Endodermal cell (in vitro differentiated cells): Measurements from ENCODE around the gene TGFBR3L. TPM values are rescaled to one million over a fixed set of nuclear protein-coding genes. Genes with fewer than 3 reads are reported as not detected.

ENCODE experiments used
- DNase-seq: peaks from one replicate; pipeline ENCODE4 v3.0.0-alpha.2; 2017
- H3K27ac ChIP-seq: 2 replicates; pipeline ENCODE4 v1.5.1; 2013; ENCODE audit warnings: mild to moderate bottlenecking, low read depth, low read length, moderate library complexity
- H3K27me3 ChIP-seq: 2 replicates; pipeline ENCODE4 v1.6.1; 2013; ENCODE audit warnings: mild to moderate bottlenecking, low read length, moderate library complexity; ENCODE audit not compliant: insufficient read depth, control insufficient read depth, poor library complexity, severe bottlenecking
- H3K36me3 ChIP-seq: 2 replicates; pipeline ENCODE4 v1.7.0; 2013; ENCODE audit warnings: mild to moderate bottlenecking, low read length, moderate library complexity; ENCODE audit not compliant: control insufficient read depth, insufficient read depth
- H3K4me1 ChIP-seq: one replicate; pipeline ENCODE4 v1.7.0; 2013; ENCODE audit warnings: low read length; ENCODE audit not compliant: control insufficient read depth, insufficient read depth
- H3K4me3 ChIP-seq: 2 replicates; pipeline ENCODE4 v1.5.1; 2013; ENCODE audit warnings: mild to moderate bottlenecking, low read length, moderate library complexity
- H3K9ac ChIP-seq: 2 replicates; pipeline ENCODE4 v1.6.1; 2013; ENCODE audit warnings: mild to moderate bottlenecking, low read length, moderate library complexity; ENCODE audit not compliant: poor library complexity, severe bottlenecking; ENCODE audit errors: extremely low read depth
- H3K9me3 ChIP-seq: 2 replicates; pipeline ENCODE4 v1.6.1; 2013; ENCODE audit warnings: mild to moderate bottlenecking, low read length, moderate library complexity; ENCODE audit not compliant: control insufficient read depth
- H3K27ac Mint-ChIP-seq: 2 replicates; pipeline ENCODE4 v1.8.0; 2020; ENCODE audit warnings: mixed read lengths
- H3K27me3 Mint-ChIP-seq: 2 replicates; pipeline ENCODE4 v1.8.0; 2021; ENCODE audit warnings: mild to moderate bottlenecking, mixed read lengths; ENCODE audit not compliant: insufficient read depth
- H3K36me3 Mint-ChIP-seq: 2 replicates; pipeline ENCODE4 v1.8.0; 2020; ENCODE audit warnings: low read depth, mixed read lengths
- H3K4me1 Mint-ChIP-seq: 2 replicates; pipeline ENCODE4 v1.8.0; 2020; ENCODE audit warnings: mixed read lengths
- H3K4me3 Mint-ChIP-seq: 2 replicates; pipeline ENCODE4 v1.8.0; 2020; ENCODE audit warnings: mild to moderate bottlenecking, moderate library complexity, mixed read lengths
- H3K9me3 Mint-ChIP-seq: 2 replicates; pipeline ENCODE4 v1.8.0; 2020; ENCODE audit warnings: mild to moderate bottlenecking, mixed read lengths
- WGBS, 2 experiments: methylation state at CpG; one replicate each; pipeline versions ENCODE4 v1.1.5 to v1.1.7; 2013; ENCODE audit warnings: missing lambda C conversion rate in 2 of 2, mixed read lengths in 1 of 2; ENCODE audit not compliant: insufficient coverage in 1 of 2, insufficient read length in 1 of 2; 5-methylcytosine and 5-hydroxymethylcytosine counted together
- total RNA-seq, 2 donors: library from RNA; stranded (reverse); fragmentation: NEBNext Ultra II Directional in 1 of 2; extraction: Animal tissue kit (Norgen Biotek cat#: 25700) in 1 of 2; gene quantifications; 2 replicates in 1 of 2; 3 replicates in 1 of 2; pipeline ENCODE4 v1.2.1, GENCODE V29; 2021
- TF ChIP-seq, protein P1 (sequence below): fragments of 200-600 bp; sonication (generic); conservative IDR thresholded peaks from 2 replicates; pipeline ENCODE4 v1.5.0; 2021; ENCODE audit warnings: antibody characterized with exemption, mild to moderate bottlenecking

Gene TGFBR3L
- total RNA-seq, 2 donors from 2014 or later = 0.84 to 2.2 TPM

DNA sequence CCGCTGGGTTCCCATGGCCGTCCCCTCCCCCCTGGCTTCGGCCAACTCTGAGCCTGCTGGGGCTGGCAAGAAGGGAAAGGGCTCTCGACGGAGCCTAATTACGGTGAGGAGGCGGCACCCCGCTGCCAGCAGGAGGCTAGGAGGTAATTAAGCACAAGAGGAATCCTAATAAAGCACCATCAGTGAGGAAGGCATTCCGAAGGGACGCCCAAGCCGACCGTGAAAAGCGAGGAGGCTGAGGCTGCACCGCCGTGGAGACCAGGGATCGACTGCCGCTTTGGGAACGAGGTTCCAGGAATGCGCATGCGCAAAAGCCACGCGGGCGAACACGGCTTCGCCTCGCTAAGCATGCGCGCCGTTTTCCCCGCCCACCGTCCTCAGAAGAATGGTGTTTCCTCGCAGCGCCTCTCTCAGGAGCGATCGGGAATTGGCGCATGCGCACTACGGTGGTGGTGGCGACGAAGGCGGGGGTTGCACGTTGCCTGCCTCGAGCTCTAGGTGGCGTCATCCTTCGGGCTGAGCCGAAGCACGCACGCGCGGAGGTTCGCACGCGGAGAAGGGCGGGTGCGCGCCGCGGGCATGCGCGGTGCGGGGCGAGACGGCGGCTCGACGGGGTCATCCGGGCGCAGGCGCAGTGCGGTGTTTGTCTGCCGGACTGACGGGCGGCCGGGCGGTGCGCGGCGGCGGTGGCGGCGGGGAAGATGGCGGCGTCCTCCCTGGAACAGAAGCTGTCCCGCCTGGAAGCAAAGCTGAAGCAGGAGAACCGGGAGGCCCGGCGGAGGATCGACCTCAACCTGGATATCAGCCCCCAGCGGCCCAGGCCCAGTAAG, 11.2 kb upstream of the TGFBR3L start, which contains the start of gene MAP2K7:
Gene MAP2K7, plus strand, starts transcription at position 634 of the 830 bp plus-strand sequence. Its CDS starts 68 bp downstream, at position 702.
- Histone ChIP-seq H3K4me3 (peak within 1 kb of the TSS; percentile 91), H3K9ac (peak within 1 kb of the TSS; percentile 82), H3K9me3 (no peaks in the 10 kb centered on the region), H3K27ac (peak within 1 kb of the TSS; percentile 80), H3K36me3 (peaks cover 15% of the 10 kb centered on the region), H3K4me1 (no peaks in the 10 kb centered on the region), H3K27me3 (no peaks in the 10 kb centered on the region)
- DNase-seq = peak; percentile 100
- no peaks in the 10 kb centered on the region for H3K9me3 Mint-ChIP-seq
- H3K4me1 Mint-ChIP-seq = peaks cover 11% of the 10 kb centered on the region
- 0 to 1% methylated on average over 37 to 89 of the region's 89 CpGs for WGBS, 2 experiments
- no peaks in the 10 kb centered on the region for H3K27me3 Mint-ChIP-seq
- H3K4me3 Mint-ChIP-seq = peak within 1 kb of the TSS; percentile 81
- peak within 1 kb of the TSS; percentile 91 for H3K27ac Mint-ChIP-seq
- H3K36me3 Mint-ChIP-seq = peaks cover 11% of the 10 kb centered on the region
- TF ChIP-seq, protein P1, sequence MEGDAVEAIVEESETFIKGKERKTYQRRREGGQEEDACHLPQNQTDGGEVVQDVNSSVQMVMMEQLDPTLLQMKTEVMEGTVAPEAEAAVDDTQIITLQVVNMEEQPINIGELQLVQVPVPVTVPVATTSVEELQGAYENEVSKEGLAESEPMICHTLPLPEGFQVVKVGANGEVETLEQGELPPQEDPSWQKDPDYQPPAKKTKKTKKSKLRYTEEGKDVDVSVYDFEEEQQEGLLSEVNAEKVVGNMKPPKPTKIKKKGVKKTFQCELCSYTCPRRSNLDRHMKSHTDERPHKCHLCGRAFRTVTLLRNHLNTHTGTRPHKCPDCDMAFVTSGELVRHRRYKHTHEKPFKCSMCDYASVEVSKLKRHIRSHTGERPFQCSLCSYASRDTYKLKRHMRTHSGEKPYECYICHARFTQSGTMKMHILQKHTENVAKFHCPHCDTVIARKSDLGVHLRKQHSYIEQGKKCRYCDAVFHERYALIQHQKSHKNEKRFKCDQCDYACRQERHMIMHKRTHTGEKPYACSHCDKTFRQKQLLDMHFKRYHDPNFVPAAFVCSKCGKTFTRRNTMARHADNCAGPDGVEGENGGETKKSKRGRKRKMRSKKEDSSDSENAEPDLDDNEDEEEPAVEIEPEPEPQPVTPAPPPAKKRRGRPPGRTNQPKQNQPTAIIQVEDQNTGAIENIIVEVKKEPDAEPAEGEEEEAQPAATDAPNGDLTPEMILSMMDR = peak; percentile 68

- TF ChIP-seq, protein P1 = no peak
- Mint-ChIP-seq H3K4me1 (peaks cover 11% of the 10 kb centered on the region), H3K27ac (peak overlapping the region; percentile 91), H3K36me3 (peaks cover 7% of the 10 kb centered on the region), H3K4me3 (peak overlapping the region; percentile 81), H3K9me3 (no peaks in the 10 kb centered on the region), H3K27me3 (no peaks in the 10 kb centered on the region)
- Histone ChIP-seq H3K36me3 (peaks cover 15% of the 10 kb centered on the region), H3K27ac (no peak overlapping the region), H3K9ac (peak overlapping the region; percentile 66), H3K27me3 (no peaks in the 10 kb centered on the region), H3K4me1 (no peaks in the 10 kb centered on the region), H3K4me3 (peak overlapping the region; percentile 91), H3K9me3 (no peaks in the 10 kb centered on the region)
- WGBS, 2 experiments = 14 to 30% methylated on average over 12 to 58 of the region's 68 CpGs
- peak; percentile 74 for DNase-seq
Measured at GRCh38 chr19:7904074-7905020, 10.3 kb upstream of the TGFBR3L start.

- TF ChIP-seq, protein P1 = no peak
- peak overlapping the region; percentile 81 for H3K4me3 Mint-ChIP-seq
- H3K4me1 Mint-ChIP-seq = peaks cover 11% of the 10 kb centered on the region
- peak overlapping the region; percentile 91 for H3K4me3 ChIP-seq
- no peaks in the 10 kb centered on the region for H3K9me3 ChIP-seq
- no peaks in the 10 kb centered on the region for H3K4me1 ChIP-seq
- 61 to 83% methylated on average over 5 to 10 of the region's 10 CpGs for WGBS, 2 experiments
- H3K27me3 ChIP-seq = no peaks in the 10 kb centered on the region
- no peak overlapping the region for H3K9ac ChIP-seq
- H3K27me3 Mint-ChIP-seq = no peaks in the 10 kb centered on the region
- peaks cover 17% of the 10 kb centered on the region for H3K36me3 ChIP-seq
- DNase-seq = no peak
- H3K36me3 Mint-ChIP-seq = peaks cover 4% of the 10 kb centered on the region
- peak overlapping the region; percentile 12 for H3K27ac Mint-ChIP-seq
- H3K27ac ChIP-seq = no peak overlapping the region
- H3K9me3 Mint-ChIP-seq = no peaks in the 10 kb centered on the region
Measured at GRCh38 chr19:7905268-7905667, 9.4 kb upstream of the TGFBR3L start.
